Stimulated activated CD4-positive, alpha-beta T cell treated with anti-CD3 and anti-CD28 coated beads, Interleukin-4, amount 100 ng/mL, for 1 hour (primary cell): ENCODE data around the gene PDE9A.
A peak's percentile ranks its signal among the peaks of the same experiment; 100 is the strongest.

Source experiments
- DNase-seq: peaks from one replicate; pipeline ENCODE4 v3.0.0-alpha.2; 2020

PDE9A gene

DNA sequence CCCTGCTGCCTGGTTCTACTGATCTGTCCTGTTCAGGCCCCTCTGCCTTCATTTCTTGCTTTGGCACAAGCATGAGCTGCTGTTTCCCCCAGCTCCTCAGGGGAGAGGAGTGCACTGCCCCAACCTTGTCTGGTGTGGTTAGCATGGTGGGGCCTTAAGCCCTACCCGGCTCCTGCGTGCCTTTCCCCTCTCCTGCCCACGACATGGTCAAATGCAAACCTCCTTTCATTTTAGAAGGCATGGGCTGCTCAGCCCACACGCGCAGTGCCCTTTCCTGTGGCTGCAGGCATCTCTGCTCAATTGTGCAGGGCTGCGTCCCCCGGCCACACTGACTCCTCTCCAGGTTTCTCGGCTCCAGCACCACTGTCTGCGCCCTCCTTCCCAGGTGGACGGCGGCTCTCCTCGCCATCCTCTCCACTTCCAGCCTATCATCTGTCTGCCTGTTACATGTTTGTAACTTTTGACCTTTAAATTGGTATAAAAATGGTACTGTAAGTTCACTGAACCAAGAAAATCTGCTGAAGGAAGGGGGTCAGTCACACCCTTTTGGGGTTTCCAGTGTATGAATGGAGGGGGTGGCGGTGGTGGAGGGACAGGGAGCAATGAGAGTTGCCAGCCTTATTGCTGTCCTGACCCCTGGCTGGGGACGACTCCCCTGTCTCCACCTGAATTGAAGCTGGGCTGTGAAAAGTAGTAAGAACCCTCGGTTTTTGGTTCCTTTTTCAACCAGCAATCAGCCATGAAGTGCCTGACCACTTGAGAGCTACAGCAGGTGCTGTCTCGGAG, 5.1 kb downstream of the PDE9A start:
- no peak for DNase-seq

DNA sequence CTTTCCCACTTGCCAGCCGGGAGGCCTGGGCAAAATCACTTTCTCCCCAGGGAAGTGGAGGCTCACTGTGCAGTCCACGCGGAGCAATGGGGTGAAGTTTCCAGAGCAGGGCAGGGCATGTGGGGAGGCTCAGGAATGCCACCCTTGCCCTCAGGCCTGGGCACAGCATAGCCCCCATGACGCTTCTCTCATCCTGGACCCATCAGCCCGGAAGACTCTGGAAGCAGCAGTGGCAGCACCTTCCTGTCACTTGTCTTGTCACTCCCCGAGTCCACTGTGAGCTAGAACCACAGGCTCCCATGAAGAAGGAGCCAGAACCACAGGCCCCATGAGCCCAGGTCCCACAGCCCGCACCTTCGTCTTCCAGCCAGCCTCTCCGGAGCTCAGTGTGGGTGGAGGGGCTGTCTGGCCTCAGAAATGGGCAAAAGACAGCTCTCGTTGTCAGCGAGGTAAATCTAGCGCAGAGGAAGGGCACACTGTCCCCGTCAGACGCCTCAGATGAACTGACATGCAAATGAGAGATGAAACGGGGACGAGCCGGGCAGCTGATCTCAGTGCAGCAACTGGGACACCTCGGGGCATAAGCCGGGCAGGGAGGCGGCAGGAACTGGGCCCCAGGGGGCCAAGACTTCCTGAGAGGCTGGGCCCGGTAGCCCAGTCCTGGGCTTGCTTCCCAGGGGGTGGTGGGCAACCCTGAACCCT, 6.1 kb downstream of the PDE9A start:
- no peak for DNase-seq

DNA sequence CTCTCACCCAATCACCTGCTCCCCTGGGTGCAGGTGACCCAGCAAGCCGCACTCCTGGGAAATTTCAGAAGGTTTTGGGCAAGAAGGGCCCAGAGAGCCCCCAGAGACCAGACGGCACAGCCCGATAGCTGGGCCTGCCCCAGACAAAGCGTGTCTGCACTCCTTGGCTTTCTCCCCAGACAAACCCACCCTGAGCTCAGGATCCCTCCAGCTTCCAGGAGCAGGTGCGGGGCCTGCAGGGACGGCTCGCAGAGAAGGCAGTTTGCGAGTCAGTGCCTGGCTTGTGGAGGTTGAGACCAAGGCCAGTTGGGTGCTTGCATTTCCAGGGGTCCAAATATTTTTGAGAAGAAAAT, 6.7 kb downstream of the PDE9A start:
- DNase-seq, result no peak

DNA sequence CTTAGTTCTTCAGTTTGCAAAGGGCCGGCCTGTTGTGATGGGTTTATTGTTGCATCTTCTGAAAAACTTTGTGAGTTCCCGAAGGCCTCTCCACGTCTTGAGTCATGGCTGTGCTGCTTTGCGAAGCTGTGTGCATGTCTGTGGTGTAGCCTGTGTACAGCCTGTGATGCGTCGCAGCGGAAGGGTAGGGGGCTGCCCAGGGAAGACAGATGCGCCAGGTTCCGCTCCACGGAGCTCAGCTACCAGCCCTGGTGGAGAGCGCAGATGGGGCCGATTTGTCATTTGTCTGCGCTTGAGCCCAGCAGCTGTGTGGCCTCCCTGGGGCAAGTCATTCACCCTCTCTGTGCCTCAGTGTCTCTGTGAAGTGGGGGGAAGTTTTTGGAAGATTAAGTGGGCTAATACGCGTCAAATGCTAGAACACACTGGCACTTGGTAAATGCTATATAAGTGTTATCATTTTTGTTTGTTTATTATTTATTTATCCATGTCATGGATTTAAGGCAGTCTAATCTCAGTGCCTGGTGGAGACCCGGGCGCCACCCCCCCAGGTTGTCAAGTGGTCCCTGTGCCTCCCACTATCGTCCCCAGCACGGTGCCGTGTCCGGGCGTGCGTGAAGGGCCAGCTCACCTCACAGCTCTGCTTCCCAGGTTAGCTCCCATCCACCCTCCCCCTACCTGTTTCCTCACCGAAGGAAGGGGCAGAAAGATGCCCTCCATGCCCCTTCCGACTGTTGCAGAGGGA, 8.4 kb downstream of the PDE9A start:
- DNase-seq, result no peak

DNA sequence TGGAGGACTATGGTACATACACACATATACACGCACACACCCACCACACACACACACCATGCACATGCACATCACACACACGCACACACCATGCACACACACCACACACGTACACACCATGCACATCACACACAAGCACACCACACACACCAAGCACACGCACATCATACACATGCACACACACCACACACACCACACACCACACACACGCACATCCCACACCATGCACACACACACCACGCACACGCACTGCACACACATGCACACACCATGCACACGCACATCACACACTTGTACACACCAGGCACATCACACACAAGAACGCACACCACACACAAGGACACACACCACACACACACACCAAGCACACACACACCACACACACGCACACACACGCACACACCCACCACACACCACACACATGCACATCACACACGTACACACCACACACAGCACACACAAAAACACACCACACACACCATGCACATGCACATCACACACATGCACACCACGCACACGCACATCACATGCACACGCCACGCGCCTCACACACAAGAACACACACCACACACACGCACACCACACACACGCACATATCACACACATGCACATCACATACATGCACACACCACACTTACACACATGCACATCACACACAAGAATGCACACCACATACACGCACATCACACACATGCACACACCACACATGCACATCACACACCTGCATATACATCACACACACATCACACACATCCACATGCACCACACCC, 9.2 kb downstream of the PDE9A start:
- no peak for DNase-seq

DNA sequence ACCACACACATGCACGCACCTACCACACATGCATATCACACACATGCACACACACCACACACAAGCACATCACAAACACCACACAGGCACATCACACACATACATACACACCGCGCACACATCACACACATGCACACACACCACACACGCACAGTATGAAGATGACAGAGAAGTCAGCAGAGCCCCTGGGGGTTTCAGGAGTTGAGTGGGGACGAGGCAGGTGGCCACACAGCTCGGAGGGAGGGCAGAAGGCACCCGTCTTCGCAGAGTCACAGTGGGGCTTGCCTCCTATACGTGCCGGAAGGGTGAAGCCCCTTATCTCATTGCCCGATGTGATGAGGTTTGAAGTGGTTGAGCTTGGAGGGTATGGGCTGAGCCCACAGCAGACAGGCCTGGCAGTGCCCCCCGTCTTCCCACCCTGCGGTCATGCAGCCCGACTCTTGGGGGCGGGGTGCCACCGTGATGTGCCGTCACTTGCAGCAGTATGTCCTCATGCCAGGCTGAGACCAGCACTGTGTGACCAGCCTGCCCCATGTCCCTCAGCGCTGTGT, 9.9 kb downstream of the PDE9A start:
- DNase-seq, result no peak

DNA sequence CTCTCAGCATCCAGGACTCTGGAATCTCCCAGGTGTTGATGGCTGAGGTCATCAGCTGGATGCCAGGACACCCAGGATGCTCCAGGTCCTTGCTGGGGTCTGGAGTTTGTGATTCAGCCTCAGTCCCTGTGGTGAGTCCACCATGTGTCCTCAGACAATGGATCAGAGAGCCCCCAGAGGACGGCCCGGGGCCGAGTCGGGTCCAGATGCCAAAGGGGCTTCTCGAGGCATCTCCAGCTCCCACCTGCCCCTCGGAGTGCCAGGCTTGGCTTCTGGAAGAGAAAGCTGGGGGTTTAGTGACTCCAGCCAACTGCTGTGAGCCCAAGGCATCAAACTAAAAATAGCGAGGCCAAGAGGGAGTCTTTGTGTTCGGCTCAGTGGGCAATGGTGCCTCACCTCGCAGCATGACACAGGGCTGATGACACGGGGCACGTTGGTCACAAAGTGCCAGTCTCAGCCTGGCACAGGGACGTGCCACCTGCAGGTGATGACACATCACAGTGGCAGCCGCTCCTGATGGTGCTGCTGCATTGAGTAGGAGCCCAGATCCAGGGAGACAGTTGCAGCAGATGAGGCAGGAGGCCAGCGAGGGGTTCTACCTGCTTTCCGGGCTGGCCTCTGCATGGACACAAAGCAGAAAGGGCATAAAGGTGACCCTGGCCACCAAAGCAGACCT, 10.6 kb downstream of the PDE9A start:
- no peak for DNase-seq

DNA sequence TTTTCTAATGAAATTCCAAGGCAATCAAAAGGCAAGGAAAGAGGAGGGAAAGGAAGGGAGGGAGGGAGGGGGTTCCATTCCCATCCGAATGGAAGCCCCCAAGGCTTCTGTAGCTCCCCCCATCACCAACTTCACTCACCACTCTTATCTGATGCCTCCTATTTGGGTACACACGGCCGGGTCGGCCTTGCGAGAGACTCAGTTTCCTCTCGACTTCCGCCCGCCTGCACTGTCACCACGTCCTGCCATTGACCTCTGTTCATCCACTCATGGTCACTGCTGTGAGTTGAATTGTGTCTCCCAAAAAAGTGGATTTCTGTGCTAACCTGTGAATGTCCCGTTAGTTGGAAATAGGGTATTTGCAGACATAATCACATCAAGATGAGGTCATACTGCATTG, 11.2 kb downstream of the PDE9A start:
- no peak for DNase-seq

DNA sequence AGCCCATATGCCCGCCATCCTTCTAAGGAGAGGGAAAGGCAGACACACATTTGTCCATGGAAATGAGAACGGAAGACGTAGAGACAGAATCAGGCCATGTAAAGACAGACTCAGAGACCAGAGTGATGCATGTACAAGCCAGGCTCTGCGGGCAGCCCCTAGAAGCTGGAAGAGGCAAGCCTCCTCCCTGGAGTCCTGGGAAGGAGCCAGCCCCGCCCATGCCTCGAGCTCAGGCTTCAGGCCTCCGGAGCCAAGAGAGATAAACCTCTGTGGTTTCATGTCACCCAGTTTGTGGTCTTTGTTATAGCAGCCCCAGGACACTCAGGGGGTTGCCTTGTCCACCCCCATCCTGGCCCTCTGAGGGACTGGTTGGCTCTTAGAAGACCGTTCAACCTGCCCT, 11.6 kb downstream of the PDE9A start:
- DNase-seq, result no peak

DNA sequence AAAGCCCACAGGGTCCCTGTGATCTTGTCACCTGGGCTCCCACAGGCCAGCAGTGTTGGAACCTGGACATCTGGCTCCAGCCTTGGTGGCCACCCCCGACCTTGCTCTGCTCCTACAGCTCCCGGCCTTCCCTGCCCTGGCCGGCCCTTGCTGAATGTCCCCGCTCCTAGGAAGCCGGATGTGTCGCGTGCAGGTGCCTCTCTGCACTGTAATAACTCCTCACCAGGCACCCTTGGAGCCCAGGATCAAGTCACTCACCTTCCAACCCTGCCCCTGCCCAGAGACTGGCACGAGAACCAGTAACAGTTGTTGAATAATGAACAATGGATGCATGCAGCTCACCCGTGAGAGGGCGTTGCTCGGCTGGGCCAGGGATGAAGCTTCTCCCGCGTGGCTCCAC, 12.1 kb downstream of the PDE9A start:
- DNase-seq, result no peak

DNA sequence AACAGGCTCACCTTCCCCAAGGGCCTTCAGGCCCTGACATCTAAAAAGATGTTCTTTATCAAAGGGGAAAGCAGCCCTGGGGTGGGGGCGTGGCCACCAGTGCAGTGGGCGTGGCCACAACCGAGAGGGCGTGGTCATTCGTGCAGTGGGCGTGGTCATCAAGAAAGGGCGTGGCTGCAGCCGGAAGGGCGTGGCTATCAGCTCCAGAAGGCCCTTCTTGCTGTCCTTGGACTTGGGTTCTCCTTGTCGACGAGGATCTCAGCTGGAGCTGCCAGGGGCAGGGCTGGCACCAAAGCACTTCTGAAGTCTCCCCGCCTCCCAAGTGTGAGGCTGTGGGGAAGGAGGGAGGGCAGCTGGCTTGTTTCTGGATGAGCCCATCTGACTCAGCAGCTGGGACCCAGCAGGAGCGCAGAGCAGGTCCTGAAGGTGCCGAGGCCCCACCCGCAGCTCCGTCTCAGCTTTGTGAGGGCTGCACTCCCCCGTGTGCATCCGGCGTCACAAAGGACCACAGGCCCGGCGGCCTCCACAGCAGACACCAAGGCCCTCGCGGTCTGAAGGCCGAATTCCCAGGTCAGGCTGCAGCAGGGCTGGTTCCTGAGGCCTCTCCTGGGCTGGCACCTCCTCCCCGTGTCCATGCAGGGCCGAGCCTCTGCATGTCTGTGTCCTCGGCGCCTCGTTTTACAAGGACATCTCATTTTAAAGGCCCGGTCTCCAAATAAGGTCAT, 12.8 kb downstream of the PDE9A start:
- DNase-seq, result peak; percentile 36

DNA sequence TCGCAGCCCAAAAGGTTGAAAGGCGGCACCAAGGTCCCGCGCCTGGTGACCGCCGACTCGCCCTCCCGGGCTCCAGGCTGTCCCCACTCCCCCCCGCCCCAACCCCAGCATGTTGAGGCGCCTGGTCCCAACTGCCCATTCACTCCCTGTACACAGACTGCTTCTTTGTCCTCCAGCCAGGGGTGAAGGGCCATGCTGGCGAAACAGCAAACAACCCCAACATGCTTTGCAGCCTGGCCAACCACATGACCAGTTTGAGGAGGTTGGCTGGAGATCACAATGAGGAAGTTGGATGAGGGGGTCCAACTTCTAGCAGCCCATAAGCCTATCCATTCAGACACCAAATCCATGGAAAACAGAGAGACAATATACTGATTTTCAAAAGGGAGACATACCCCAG, 13.5 kb downstream of the PDE9A start:
- no peak for DNase-seq

DNA sequence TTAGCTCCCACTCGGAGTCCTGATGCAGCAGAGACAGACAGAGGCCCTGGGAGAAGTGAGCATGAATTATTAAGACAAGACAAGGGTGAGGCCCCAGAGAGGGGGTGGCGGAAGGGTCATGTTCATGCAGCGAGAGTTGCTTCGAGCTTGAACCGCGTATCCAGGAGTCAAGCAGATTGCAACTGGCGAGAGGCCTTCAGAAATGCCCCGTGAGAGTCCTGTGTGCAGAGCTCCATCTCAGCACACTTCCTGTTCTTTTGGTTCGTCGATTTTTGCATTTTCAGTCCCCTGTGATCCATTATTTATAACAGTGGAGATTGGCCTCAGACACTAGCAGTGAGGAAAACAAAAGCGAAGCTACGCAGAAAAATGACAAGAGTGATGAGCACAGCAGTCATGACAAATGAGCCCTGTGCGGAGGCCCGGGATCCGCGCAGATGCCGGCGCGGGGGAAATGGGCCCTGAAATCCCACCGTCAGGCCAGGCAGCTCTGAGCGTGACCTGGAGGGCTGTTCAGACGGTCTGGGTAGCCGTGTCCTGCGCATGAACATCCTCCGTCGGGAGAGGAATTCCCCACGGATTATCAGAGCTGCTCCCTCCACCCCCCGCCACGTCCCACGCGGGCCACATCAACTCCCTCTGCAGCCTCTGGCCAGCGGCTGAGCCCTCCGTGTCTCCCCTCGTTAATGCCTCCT, 15.0 kb downstream of the PDE9A start:
- no peak for DNase-seq

DNA sequence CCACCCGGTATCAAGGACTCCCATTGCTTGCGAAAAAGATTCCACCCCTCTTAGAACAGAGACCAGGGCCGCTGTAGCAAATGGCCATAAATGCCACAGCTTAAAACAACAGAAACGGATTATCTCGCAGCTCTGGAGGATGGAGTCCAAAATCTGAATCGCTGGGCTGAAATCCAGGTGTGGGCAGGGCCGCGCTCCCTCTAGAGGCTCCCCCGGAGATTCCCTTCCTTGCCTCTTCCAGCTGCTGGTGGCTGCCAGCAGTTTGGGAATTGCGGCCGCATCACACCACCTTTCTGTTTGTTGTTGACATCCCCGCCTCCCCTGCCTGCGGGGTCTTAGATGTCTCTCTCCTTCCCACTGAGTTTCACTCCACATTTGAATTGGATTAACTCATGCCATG, 15.6 kb downstream of the PDE9A start:
- DNase-seq, result no peak

DNA sequence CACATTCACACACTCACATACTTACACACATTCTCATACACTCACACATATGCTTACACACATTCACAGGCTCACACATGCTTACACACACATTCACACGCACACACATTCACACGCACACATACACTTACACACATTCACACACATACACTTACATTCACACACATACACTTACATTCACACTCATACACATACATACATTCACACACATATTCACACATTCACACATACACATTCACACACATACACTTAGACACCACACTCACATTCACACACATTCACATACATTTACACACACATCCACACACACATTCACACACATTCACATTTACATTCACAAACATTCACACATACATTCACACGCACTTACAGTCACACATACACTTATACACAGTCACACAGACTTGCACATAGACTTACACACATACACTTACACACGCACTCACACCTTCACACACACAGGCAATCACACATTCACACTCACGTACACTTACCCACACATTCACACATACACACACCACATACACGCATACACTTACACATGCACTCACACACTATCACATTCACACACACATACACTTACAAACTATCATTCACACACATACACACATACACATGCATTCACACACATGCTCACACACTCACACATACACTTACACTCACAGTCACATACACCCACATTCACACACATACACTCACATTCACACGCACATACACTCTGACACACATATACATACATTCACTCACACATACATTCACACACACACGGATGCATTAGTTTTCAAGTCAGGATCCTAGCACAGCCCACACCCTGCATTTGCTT, 16.8 kb downstream of the PDE9A start:
- DNase-seq, result no peak

DNA sequence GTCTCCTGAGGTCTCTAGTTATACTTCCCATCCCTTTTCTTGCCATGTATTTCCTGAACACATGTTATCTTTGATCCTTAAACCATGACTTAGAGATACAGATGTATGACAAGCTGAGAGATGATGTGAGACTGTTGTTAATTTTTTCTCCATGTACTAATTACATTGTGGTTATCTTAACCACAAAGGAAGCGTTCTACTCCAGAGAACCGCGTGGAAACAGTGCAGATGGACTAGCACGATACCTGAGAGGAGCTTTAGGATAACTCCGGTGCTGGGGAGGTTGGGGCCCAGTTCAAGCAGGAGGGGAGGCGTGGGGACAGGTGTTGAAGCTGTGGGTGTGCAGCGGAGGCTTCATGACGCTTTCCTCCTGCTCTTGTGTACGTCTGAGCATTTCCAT, 17.5 kb downstream of the PDE9A start:
- DNase-seq, result no peak

DNA sequence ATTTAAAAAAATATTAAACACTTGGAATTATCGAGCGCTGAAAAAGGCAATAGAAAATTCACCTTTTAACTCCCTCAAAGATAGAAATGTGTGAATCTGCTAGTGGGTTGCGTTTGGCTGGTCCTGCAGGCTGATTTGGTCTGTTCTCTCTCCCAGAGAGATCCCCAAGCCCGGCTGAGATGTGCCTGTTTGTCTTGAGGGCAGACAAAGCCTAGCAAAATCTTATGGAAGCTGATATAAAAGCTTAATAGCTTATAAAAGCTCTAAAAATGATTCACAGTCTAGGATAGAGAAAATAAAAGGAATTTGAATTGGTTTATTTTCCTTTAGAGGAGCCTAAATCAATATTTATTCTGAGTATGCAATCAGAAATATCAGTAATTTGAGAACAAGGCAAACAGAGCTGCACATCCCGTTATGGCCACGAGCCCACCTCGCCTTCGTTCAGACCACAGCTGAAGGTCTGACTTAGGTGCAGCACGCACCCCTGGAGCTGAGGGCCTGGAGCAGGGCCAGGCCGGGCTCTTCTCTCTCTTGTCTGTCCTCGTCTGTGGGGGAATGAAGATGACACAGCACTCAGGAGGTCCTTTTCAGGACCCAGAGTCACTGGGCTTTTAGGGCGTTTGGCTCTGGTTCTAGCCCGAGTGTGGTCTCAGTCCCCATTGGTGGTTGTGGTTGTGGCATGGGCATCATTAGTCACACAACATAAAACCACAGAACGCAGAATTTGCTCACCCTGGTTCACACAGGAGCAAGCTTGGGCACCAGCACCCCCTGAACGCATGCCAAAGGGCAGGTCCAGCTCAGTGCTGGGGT, 18.6 kb downstream of the PDE9A start:
- DNase-seq, result no peak

DNA sequence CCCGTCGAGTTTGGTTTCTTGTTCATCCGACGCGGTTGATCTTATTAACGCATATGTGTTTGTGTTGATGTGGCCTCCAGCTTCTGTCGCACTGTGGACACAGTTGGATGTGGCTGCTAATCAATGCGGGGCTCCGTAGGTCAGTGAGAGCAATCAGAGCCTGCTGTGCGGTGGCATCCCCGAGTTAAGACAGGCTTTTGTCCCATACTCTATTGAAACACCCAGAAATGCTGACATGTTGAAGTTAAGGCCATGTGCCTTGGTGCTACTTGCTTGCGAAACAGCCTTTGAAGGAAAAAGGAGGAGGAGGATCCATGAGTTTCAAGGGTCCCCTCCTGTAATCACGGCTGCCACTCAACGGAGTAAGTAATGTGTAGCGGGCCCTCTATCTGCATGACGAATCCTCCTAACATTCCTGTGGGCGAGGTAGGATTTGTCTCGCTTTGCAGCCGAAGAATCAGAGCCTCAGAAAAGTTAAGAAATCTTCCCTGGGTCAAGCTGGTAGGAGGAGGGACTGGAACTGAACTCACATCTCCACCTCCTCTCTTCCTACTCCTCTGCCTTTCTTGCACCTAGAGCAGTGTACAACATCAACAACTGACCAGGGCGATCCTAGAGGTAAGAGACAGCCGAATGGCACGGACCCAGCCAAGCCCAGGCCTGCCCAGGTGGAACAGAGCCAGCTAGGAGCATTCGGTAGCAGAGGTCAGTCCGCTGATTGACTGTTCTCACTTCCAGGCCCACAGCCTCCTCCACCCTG, 19.5 kb downstream of the PDE9A start:
- no peak for DNase-seq
